ENCODE measurements around the gene MED22.
"Not testable (repeated sequence)": the region's sequence is repeated elsewhere in the genome, so short reads cannot be mapped to it uniquely, and the experiment has no call there.

Gene MED22

GRCh38 chr9:133303266-133304157 lies 44.4 kb downstream of the MED22 start:
- no peak for DNase-seq

GRCh38 chr9:133301253-133302230 lies 46.4 kb downstream of the MED22 start:
- DNase-seq: no peak

- DNase-seq: not testable (repeated sequence)
Measured at GRCh38 chr9:133299996-133300395, 47.9 kb downstream of the MED22 start.

GRCh38 chr9:133294257-133294656 lies 53.7 kb downstream of the MED22 start:
- no peak for DNase-seq

GRCh38 chr9:133290751-133291302 lies 57.1 kb downstream of the MED22 start:
- no peak for DNase-seq
